DMS 273 treated with DMSO at 0.1 percent for 48 hours (cell line): ENCODE data around the gene OVCA2.
"Not testable (repeated sequence)": the region's sequence is repeated elsewhere in the genome, so short reads cannot be mapped to it uniquely, and the experiment has no call there.

ENCODE experiments used
- DNase-seq: peaks from one replicate; lab custom pipeline; 2025; lab: John Stamatoyannopoulos, UW

Gene OVCA2

DNA sequence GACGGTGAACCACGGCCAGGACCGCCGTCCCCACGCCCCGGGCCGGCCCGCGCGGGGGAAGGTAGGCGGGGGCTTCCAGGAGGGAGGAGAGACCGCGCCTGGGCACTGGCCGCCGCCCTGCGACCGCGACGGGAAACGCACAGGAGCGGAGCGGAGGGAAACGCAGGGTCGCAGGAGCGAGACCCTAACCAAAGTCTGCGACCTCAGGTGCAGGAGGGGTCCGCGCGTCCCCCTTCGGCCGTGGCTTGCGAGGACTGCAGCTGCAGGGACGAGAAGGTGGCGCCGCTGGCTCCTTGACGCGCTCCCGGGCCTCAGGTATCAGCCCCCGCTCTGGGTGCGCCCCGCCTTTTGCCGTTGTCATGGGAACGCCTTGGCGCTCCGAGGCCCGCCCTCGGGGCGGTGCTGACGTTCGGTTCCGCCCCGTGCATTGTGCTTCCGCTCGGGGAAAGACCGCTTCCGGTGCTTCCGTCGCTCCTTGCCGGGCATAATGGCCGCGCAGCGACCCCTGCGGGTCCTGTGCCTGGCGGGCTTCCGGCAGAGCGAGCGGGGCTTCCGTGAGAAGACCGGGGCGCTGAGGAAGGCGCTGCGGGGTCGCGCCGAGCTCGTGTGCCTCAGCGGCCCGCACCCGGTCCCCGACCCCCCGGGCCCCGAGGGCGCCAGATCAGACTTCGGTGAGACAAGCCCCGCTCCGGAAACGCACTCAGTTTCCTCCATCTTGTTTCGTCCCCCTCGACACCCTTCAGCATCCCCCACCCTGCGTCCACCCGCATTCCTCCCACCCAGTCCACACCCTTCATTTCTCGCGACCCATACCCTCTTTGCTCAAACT lies at the start of gene OVCA2:
OVCA2 (plus strand) TSS at position 462 of the 829 bp plus-strand sequence; CDS start at position 488, 26 bp downstream.
- DNase-seq = peak; percentile 69

DNA sequence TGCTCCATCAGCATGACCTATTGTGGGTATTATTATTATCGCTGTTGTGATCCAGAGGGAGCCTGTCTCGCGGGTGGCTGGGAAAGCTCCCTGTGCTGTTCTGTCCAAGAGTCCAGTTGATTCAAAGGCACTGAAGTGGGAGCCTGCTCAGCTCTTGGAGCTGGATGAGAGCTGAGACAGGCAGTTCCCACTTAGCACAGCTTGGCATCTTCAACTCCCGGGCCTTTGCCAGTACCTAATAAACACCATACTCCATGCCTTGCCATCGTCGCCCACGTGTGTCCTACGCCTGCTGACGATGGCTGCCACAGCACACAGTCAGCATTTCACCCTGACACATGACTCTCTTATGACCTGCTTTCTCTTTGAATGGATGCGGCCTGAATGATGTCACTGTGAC lies 49.3 kb upstream of the OVCA2 start:
- DNase-seq = no peak

DNA sequence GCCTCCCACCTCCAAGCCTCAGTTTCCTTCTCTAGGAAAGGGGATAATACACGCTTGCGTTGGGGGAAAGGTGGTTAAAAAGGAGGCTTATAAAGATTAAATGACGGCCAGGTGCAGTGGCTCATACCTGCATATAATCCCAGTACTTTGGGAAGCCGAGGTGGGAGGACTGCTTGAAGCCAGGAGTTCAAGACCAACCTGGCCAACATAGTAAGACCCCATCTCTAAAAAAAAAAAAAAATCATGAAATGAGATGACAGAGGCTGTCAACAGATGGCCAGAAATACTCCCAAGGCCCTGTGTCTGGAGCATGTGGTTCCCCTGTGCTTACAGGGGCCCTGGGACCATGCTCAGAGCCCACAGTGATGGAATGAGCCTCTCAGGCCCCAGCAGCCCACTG lies 47.1 kb upstream of the OVCA2 start:
- no peak for DNase-seq

DNA sequence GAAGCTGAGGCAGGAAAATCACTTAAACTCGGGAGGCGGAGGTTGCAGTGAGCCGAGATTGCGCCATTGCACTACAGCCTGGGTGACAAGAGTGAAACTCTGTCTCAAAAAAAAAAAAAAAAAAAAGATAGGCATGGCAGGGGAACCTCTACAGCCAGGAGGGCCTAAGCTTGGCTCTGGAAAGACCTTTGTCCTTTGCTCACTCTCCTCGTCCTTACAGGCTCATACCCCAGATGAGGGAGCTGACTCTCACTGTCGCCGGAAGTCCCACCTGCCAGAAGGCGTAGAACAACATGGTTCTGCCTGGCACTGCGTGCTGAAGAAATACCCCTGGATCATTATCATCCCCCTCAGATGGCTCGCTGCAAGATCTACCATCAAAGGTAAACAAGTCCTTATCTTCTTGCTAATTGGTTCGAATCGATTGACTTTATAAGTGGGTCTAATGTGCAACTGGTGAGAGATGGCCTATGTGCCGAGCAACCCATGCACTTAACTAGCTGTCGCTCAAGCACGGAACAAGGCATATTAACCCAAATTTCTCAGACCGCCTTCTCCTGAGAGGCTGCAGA lies 46.4 kb upstream of the OVCA2 start:
- no peak for DNase-seq

DNA sequence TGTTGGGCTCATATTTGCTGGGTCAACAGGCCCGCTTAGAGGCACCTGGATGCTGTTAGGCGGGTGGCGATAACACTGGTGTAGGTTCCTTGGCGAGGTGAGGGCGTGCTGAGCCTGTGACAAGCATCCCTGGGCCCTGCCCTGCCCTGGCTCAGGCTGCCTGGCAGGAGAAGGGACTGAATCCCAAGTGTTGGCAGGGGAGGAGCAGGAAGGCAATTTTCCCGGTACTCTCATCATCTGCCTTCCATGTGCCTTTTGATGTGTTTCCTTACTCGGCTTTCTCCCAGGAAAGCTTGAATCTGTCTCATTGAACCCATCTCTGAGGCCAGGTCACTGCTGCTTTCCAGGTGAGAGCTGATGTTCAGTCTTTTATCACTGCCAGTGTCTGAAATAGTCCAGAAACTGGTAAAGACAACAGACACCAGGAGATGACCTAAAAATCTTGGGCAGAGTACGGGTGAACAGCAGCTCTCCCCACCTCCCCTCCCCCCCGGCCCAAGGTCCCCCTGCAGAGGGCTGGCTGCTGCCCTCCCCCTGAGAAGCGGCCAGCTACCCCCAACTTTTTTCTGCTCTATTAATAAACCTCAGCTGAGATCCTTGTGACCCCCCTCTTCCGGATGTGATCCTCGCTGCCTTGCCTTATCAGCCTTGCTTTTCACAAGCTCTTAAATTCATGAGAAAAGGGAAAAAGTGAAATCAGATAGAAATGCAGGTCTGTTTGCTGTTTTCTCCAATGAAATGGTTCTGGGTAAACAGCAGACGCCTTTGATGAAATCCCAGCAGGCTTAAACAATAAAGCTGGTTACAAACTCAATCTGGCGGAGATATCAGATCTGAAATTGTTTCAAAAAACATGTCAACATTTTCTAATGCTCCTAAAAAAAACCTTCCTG lies 45.7 kb upstream of the OVCA2 start:
- no peak for DNase-seq

DNA sequence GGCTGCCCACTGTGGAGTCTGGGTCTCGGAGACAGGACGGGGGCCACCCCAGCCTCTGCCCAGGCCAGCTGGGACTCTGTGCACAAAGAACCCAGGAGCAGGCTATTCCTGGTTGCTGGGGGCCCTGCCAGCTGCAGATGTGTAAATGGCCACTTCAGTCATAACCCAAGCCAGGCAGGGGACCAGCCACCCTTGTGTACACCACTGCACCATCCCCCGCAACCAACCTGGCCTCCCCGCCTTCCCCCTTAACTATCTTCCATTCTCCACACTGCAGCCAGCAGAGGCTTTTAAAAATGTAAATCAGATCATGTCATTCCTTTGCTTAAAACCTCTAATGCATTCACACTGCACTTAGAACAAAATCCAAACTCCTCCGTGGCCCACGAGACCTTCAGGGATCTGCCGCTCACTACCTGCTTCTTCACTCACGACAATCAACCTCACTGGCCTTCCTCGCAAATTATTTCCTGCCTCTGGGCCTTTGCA lies 45.0 kb upstream of the OVCA2 start:
- no peak for DNase-seq

DNA sequence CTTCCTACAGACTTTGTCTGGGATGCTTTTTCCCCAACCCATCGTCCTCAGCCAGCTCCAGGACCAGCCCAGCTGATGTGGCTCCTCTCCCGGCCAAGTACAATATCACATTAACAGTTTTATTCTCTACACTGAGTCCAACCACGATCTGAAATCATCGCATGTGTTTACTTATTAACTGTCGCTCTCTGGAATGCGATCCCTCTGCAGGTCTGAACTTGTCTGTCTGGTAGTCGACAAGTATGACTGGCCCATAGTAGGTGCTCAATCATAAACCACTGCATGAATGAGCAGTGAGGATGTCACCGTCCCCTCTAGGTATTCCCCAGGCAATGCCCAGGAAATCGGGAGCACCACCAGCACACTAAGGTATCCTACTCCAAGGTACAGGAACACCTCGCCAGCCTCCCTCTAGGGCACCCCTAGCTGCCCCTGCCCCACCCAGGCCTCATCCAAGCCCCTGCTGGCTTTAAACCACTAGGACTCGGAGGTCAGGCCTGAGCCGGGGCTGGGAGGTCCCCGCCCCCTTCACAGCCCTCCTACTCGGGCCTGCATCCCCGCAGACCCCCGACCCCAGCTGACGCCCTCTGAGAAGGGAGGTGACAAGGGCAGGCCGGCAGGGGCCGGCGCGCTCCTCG lies 44.4 kb upstream of the OVCA2 start:
- no peak for DNase-seq

DNA sequence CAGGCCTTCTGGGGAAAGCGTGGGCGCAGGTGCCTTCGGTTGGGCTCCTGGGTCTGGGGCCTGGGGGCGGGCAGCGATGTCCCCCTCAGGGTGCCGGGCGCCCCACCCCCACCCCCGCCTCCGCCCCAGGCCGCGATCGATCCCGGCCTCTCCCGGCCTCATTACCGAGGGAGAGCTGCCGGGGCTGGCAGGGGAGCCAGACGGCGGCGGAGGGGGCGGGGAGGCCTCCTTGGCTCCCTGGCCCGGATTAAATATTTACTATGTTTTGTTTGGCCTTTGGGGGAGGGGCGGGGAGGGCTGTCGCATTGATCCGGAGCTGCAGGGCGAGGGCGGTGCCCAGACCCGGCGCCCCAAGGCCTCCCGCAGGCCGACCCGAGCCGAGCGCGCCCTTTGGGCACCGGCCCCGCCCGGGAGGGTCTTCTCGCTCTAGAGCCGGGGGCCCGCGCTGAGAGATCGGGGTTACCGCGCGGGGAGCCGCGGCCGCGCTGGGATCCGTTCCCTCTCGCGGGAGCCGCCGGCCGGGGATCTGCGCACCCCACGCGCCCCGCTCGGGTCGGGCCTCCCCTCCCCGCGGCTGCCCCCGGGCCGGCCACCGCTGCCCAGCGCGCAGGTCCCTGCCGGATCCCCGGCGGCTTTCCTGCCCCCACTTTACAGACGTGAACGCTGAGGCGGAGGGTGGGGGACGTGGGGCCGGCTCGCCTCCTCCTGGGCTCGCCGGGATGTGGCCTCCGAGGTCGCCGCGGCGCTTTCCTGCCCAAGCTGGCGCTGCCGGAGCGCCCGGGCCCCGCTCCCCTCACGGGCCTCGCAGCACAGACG lies 43.7 kb upstream of the OVCA2 start:
- DNase-seq = no peak

DNA sequence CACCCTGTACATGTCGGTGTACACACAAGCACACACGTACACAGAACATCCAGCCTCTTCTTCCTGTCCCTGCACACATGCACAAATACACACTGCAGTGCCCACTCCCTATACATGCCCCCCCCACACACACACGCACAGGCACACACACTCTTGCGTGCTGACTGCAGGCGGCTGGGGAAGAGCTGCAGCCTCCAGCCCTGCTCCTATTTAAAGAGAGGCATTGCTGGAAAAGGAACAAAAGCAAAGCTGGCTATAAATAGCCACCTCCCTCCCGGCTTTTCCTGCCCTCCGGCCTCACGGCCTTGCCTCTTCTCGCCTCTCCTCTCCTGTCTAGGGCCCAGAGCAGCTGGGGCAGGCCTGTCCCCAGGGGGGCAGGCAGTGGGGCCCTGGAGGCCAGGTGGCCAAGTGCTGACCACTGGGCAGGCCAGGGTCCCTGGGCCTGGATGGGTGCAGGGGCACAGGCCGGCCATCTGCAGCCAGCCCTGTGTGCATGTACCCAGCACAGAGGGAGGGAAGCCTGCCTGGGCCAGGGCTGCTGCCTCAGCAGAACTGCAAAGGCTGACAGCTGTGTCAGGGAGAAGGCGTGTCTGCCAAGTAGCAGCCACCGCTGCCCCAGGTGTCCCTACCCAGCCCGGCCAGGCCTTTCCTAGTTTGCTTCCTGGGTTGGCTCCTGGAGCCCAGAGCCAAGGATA lies 42.1 kb upstream of the OVCA2 start:
- no peak for DNase-seq

DNA sequence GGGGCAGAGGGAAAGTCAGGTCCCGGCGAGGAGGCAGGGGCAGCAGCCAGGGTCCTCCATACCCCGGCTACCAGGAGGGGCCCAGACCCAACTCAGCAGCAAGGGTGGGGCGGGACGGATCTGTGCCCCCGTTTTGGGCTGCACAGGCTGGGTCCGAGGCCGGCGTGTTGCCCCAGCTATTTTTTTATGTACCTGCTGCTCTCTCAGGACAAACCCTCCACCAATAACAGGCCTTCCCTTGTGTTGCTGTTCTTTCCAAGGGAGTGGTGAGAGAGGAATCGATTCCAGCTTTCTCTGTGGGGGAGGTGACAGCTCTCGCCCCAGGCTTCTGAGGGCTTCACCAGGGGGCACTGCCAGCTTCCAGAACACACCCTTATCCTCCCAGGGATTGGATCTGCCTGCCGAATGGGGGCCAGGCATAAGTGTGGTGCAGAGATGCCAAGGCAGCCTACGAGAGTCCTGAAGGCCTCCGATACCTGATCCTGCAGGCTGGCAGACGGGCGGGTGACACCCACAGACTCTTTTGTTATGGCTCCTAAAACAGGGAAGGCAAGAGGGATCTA lies 39.0 kb upstream of the OVCA2 start:
- DNase-seq = no peak

DNA sequence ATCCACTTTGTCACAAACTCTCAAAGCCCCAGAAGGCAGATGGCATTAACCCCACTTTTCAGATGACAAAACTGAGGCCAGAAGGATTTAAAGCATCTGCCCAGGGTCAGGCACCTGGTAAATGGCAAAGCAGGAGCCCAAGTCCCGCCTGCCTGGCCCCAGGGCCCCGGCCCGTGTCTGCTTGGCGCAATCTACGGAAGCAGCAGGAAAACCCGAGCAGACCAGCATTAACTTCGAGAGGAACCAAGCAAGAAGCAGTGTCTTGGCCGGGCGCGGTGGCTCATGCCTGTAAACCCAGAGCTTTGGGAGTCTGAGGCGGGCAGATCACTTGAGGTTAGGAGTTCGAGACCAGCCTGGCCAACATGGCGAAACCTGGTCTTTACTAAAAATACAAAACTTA lies 38.3 kb upstream of the OVCA2 start:
- DNase-seq = no peak

DNA sequence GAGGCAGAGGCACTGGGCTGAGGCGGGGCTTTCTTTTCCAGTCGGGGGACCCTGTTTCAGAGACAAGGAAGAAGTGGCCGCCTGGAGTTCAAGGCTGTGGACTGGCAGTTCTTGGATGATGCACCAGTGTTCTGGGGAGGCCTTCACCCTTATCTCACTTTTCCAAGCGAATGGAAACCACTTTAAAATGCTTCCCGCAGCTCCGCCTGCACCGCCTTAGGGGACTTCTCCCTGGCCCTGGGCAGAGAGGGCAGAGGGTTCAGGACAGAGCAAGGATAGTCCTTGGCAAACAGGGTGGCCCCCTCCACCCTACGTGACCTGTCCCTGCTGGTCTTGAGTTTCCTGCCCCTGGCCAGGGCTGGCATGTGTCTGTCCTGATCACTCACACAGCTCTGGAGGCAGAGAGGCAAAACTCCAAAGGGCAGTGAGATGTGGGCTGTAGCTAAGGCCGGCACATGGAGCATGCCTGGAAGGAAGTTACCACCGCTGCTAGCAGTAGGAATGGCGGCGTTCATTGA lies 37.3 kb upstream of the OVCA2 start:
- no peak for DNase-seq

DNA sequence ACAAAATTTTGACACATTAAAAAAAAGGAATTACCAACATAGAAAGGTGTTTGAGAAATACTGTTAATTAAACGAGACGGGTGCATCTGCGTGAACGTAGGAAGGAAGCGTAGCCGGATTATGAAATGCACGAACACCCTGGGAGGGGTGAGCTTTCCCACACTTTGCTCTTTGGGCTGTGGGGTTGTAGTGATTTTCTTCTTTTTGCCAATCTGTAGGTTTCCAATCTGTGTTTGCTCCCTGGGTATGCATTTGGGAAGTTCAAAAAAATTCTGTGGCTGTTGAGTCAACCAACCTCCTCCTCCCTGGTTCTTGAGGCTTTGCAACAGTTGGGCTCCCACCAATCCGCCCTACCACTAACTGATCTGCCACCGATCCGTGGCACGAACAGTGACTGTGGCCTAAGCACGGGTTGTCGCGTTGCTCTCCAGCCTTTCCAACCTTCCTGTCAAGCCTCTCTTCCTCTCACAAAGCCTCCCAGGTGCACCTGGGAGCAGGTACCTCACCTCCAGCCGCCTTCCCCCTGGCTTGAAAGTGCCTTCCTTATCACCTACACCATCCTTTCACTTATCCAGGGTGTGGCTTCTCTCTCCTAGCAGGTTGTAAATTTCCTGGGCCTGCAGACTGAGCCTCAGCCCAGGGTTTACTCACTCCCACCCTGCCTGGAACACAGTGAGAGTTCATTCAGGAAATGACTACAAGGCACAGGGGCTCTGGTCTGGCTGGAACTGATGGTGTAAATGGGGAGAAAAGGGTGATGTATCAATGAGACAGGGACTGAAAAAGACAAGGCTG lies 33.3 kb upstream of the OVCA2 start:
- no peak for DNase-seq

DNA sequence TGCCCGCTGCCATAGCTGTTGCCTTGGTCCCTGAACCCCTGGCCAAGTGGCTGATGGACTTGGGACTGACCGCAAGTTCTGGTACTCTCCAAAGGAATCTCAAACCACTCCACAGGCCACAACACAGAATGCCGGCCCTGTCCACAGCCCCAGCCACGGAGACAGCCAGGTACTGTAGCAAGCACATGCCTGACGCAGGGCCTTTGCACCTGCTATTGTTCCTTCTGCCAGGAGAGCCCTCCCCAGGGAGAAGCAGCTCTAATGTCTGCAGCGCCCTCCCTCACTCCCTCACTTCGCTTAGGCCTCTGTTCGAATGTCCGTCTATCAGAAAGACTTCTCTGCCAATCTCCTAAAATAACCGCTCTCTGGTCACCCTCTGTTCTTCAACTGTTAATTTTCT lies 32.1 kb upstream of the OVCA2 start:
- DNase-seq = no peak

DNA sequence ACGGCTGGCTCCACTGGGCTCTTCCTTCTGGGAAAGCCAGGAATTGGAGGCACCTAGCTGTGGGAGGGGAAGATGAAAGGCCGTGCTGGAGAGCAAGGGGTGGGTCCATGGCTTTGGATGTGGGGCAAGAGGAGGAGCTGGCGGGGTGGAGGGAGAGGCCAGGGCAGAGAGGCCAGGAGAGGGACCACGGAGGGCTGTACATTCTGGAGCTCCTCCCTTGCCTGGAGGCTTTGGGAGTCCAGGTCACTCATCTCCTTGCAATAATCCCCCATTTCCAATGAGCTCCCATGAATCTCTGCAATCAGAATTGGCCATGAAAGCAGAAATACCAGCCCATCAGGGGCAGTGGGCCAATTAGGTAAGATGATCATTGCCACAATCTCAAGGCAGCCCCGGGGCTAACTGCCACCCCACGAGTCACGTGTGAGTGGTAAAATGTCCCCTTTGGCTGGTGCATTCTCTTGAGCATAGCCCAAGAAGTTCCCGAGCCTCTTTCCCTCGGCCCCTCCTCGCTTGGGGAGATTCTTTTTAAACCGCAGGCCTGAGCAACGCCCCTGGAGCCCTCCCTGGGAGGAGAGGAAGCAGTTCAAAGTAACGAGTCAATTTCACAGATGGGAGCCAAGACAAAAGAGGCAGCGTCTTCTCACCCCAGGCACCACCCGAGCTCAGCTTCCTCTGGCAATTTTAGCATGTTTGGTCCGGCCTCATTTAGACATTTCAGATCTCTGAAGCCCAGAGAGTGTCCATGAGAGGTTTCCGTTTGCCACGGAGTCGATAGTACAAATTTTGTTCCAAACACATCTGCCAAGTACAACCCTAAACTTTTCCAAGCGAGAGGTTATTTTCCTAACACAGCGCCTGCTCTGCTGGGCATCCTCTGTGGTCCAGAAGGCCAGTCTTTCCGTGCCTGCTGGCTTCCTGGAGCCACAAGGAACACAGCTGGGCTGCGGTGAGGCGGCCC lies 30.1 kb upstream of the OVCA2 start:
- no peak for DNase-seq

DNA sequence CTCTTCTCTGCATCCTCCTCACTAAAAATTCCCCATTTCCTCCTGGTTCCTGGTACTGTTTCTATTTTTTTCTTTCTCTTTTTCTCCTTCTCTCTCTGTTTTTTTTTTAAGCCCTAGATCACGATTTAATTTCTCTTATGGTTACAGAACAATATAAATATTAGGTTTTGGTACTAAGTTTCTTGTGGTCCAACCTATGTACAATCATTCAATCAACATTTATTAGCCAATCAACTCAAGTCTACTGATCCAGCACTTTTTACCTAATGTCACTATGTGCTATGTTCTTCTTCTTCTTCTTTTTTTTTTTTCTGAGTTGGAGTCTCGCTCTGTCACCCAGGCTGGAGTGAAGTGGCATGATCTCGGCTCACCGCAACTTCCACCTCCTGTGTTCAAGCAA lies 29.3 kb upstream of the OVCA2 start:
- no peak for DNase-seq

DNA sequence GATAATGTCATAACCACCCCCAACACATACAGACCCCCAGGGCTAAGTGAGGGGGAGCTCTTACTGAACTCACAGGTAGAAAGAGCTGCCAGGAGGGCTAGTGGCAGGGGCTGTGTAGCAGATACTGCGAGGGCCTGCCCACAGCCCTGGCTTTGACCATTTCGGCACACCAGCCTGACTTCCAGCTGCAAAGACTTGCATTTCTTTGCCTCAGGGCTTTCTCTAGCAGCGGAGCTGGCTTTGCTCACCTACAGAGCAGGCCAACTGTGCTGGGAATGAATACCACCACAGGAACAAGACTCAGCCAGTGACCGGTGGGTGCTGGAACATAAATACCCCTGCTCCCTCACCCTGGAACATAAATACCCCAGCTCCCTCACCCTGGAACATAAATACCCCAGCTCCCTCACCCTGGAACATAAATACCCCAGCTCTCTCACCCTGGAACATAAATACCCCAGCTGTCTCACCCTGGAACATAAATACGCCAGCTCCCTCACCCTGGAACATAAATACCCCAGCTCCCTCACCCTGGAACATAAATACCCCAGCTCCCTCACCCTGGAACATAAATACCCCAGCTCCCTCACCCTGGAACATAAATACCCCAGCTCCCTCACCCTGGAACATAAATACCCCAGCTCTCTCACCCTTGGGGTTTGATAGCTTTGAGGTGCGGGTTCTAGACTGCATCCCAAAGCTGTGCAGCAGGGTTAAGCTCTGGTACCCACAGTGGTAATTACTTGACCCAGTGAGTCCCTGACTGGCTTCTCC lies 28.4 kb upstream of the OVCA2 start:
- not testable (repeated sequence) for DNase-seq
